Testis (tissue), 2 donors: ENCODE results near the gene ADARB1.

ENCODE experiments used
- CTCF ChIP-seq, 3 experiments: fragments of 450-650 bp in 2 of 3; fragments of 200-600 bp in 1 of 3; sonication (generic) in 1 of 3; IDR thresholded peaks; one replicate each; pipeline ENCODE4 v1.5.1; 2016 to 2019; ENCODE audit warnings: antibody characterized with exemption in 3 of 3, mild to moderate bottlenecking in 2 of 3, moderate library complexity in 1 of 3
- POLR2A ChIP-seq: fragments of 450-650 bp; IDR thresholded peaks from one replicate; pipeline ENCODE4 v1.6.1; 2017; ENCODE audit warnings: antibody characterized with exemption, mild to moderate bottlenecking, moderate library complexity

- TF ChIP-seq POLR2A, result no peak
- no peak for TF ChIP-seq CTCF (IDR thresholded peaks at IDR 0.05)
These were observed 126.4 kb downstream of the ADARB1 start for GRCh38 chr21:45200581-45201296.
